Measurements from ENCODE around the gene CCDC92B. TPM values are rescaled to one million over a fixed set of nuclear protein-coding genes. Genes with fewer than 3 reads are reported as not detected.

CCDC92B gene
- total and polyA plus RNA-seq, 8 donors, result 0.12 to 1.7 (median 0.48) TPM; not detected in 5

GRCh38 chr17:2693561-2694380, 55.7 kb downstream of the CCDC92B start:
- TF ChIP-seq EP300 (IDR thresholded peaks at IDR 0.05) (no peak), POLR2AphosphoS5 (IDR thresholded peaks at IDR 0.05) (no peak), CTCF (IDR thresholded peaks at IDR 0.05) (no peak), POLR2A (IDR thresholded peaks at IDR 0.05) (no peak)
- Histone ChIP-seq H3K27me3 (no peaks in the 10 kb centered on the region), H3K27ac (no peak overlapping the region), H3K9me3 (no peaks in the 10 kb centered on the region), H3K4me1 (peaks cover 3 to 16% (median 9%) of the 10 kb centered on the region in 4 donors), H3K4me3 (no peak overlapping the region), H3K36me3 (peaks cover 82 to 94% (median 91%) of the 10 kb centered on the region in 4 donors)
- WGBS, 5 donors, result 81 to 89% (median 88%) methylated on average over 22 to 37 of the region's 37 CpGs
- intact Hi-C loops (cut with DNase I; ENCODE audit: low total_unique reads), result no loop called here
- DNase-seq, result no peak

- DNase-seq, result peak in 1 of 2 donors; percentile 17
- Histone ChIP-seq H3K4me3 (no peak overlapping the region), H3K9me3 (no peaks in the 10 kb centered on the region), H3K27me3 (no peaks in the 10 kb centered on the region), H3K36me3 (peaks cover 73 to 84% (median 81%) of the 10 kb centered on the region in 4 donors), H3K4me1 (peaks cover 8 to 26% (median 17%) of the 10 kb centered on the region in 4 donors), H3K27ac (no peak overlapping the region)
- 85 to 95% (median 90%) methylated on average over 10 to 14 of the region's 14 CpGs for WGBS, 5 donors
- intact Hi-C loops (cut with DNase I; ENCODE audit: low total_unique reads), result no loop called here
- TF ChIP-seq POLR2A (IDR thresholded peaks at IDR 0.05) (no peak), POLR2AphosphoS5 (IDR thresholded peaks at IDR 0.05) (no peak), EP300 (IDR thresholded peaks at IDR 0.05) (no peak), CTCF (IDR thresholded peaks at IDR 0.05) (no peak)
Measured at GRCh38 chr17:2692781-2693135, 56.7 kb downstream of the CCDC92B start.

- DNase-seq, result no peak
- Histone ChIP-seq H3K4me1 (peaks cover 8 to 32% (median 23%) of the 10 kb centered on the region in 4 donors), H3K4me3 (no peak overlapping the region), H3K27ac (no peak overlapping the region), H3K27me3 (no peaks in the 10 kb centered on the region), H3K9me3 (no peaks in the 10 kb centered on the region), H3K36me3 (peaks cover 68 to 78% (median 75%) of the 10 kb centered on the region in 4 donors)
- TF ChIP-seq POLR2A (IDR thresholded peaks at IDR 0.05) (no peak), POLR2AphosphoS5 (IDR thresholded peaks at IDR 0.05) (no peak), CTCF (IDR thresholded peaks at IDR 0.05) (no peak), EP300 (IDR thresholded peaks at IDR 0.05) (no peak)
- 83 to 95% (median 90%) methylated on average over 34 to 71 of the region's 71 CpGs for WGBS, 5 donors
- intact Hi-C loops (cut with DNase I; ENCODE audit: low total_unique reads), result no loop called here
Measured at GRCh38 chr17:2691965-2692780, 57.3 kb downstream of the CCDC92B start.

- peaks cover 13 to 41% (median 31%) of the 10 kb centered on the region in 4 donors for H3K4me1 ChIP-seq
- H3K9me3 ChIP-seq, result no peaks in the 10 kb centered on the region
- intact Hi-C loops (cut with DNase I; ENCODE audit: low total_unique reads), result no loop called here
- H3K4me3 ChIP-seq, result no peak overlapping the region
- H3K36me3 ChIP-seq, result peaks cover 58 to 69% (median 66%) of the 10 kb centered on the region in 4 donors
- H3K27ac ChIP-seq, result no peak overlapping the region
- 92 to 96% (median 95%) methylated on average over 60 to 62 of the region's 62 CpGs for WGBS, 5 donors
- H3K27me3 ChIP-seq, result no peaks in the 10 kb centered on the region
- DNase-seq, result no peak
- TF ChIP-seq CTCF (IDR thresholded peaks at IDR 0.05), result no peak
- no peak for TF ChIP-seq POLR2AphosphoS5 (IDR thresholded peaks at IDR 0.05)
- TF ChIP-seq POLR2A (IDR thresholded peaks at IDR 0.05), result no peak
- TF ChIP-seq EP300 (IDR thresholded peaks at IDR 0.05), result no peak
Measured at GRCh38 chr17:2691069-2691871, 58.2 kb downstream of the CCDC92B start.

Measured in stomach (tissue), 9 donors.